ENCODE data around the gene SCAMP2.

DNA sequence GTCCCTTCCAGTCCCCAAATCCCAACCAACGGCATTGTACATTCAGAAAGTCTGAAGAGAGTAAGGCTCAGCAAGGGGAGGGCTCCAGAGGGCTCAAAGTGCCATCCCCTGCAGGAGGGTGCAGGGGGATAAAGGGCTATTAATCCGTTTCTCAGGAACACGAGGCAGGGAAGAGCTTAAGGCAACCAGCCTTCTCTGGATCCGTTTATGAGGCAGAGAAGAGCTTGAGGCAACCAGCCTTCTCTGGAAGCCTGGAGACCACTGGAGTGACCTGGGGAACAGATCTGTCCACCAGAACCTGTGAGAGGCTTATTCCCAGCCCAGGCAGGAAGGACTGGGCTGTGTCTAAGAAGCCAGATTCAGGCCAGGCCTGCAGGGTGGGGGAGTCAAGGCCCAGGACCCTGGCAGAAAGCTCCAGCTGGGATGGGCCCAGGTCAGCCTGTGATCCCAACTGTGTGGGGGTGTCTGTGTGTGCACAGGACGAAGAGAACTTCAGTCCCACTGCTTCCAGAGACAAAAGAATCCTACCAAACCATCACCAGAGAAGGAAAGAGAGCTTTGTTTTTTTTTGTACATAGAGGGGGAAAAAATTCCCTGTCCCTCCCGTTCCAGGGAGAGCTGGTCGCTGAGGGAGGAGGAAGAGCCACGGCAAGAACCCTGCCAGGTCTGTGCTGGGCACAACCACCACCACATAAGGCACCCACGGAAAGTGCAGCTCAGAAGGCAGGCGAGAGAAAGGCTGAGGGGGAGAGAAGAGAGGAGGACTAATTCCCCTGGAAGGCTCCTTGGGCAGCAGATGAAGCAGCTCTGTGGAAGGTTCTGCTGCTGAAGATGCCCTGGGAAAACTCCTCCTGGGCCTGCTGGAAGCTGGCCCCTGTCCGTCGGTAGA lies 28.6 kb downstream of the SCAMP2 start:
- TF ChIP-seq, protein P1, sequence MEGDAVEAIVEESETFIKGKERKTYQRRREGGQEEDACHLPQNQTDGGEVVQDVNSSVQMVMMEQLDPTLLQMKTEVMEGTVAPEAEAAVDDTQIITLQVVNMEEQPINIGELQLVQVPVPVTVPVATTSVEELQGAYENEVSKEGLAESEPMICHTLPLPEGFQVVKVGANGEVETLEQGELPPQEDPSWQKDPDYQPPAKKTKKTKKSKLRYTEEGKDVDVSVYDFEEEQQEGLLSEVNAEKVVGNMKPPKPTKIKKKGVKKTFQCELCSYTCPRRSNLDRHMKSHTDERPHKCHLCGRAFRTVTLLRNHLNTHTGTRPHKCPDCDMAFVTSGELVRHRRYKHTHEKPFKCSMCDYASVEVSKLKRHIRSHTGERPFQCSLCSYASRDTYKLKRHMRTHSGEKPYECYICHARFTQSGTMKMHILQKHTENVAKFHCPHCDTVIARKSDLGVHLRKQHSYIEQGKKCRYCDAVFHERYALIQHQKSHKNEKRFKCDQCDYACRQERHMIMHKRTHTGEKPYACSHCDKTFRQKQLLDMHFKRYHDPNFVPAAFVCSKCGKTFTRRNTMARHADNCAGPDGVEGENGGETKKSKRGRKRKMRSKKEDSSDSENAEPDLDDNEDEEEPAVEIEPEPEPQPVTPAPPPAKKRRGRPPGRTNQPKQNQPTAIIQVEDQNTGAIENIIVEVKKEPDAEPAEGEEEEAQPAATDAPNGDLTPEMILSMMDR (conservative IDR thresholded peaks at IDR 0.05; ENCODE audit: low read depth in 2 of 2) = no peak
- no peak for TF ChIP-seq EZH2 (IDR thresholded peaks at IDR 0.05; ENCODE audit: low read depth, unreplicated experiment)
- TF ChIP-seq, protein P2, sequence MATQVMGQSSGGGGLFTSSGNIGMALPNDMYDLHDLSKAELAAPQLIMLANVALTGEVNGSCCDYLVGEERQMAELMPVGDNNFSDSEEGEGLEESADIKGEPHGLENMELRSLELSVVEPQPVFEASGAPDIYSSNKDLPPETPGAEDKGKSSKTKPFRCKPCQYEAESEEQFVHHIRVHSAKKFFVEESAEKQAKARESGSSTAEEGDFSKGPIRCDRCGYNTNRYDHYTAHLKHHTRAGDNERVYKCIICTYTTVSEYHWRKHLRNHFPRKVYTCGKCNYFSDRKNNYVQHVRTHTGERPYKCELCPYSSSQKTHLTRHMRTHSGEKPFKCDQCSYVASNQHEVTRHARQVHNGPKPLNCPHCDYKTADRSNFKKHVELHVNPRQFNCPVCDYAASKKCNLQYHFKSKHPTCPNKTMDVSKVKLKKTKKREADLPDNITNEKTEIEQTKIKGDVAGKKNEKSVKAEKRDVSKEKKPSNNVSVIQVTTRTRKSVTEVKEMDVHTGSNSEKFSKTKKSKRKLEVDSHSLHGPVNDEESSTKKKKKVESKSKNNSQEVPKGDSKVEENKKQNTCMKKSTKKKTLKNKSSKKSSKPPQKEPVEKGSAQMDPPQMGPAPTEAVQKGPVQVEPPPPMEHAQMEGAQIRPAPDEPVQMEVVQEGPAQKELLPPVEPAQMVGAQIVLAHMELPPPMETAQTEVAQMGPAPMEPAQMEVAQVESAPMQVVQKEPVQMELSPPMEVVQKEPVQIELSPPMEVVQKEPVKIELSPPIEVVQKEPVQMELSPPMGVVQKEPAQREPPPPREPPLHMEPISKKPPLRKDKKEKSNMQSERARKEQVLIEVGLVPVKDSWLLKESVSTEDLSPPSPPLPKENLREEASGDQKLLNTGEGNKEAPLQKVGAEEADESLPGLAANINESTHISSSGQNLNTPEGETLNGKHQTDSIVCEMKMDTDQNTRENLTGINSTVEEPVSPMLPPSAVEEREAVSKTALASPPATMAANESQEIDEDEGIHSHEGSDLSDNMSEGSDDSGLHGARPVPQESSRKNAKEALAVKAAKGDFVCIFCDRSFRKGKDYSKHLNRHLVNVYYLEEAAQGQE (IDR thresholded peaks at IDR 0.05; ENCODE audit: unreplicated experiment) = no peak
- TF ChIP-seq CREB1 (CRISPR knock-in tag; IDR thresholded peaks at IDR 0.05; ENCODE audit: low read depth) = no peak
- no peak for TF ChIP-seq POLR2AphosphoS5 (IDR thresholded peaks at IDR 0.05; ENCODE audit: low read depth)
- TF ChIP-seq STAT1 (IDR thresholded peaks at IDR 0.05; ENCODE audit: unreplicated experiment) = no peak

All from GM23338 (cell line).